ENCODE results near the gene SDR42E1. TPM values are rescaled to one million over a fixed set of nuclear protein-coding genes. Genes with fewer than 3 reads are reported as not detected.

Gene SDR42E1
- total RNA-seq, 1 donor from 2014 or later = 0.37 TPM

- Histone ChIP-seq H3K9me3 (ENCODE audit: low read depth) (no peaks in the 10 kb centered on the region), H2AFZ (replicated peaks) (no peak overlapping the region), H3K4me3 (no peak overlapping the region), H3K4me1 (no peaks in the 10 kb centered on the region), H3K27me3 (no peaks in the 10 kb centered on the region), H3F3A (ENCODE audit: low read depth) (no peaks in the 10 kb centered on the region), H3K79me2 (ENCODE audit: low read depth) (no peaks in the 10 kb centered on the region), H4K20me1 (ENCODE audit: low read depth) (no peaks in the 10 kb centered on the region), H3K27ac (no peak overlapping the region), H3K36me3 (no peaks in the 10 kb centered on the region), H3K9ac (no peak overlapping the region), H3K4me2 (no peak overlapping the region)
- Mint-ChIP-seq H3K27ac (no peak overlapping the region), H3K4me1 (no peaks in the 10 kb centered on the region), H3K27me3 (ENCODE audit: insufficient read depth, low read depth) (no peaks in the 10 kb centered on the region), H3K36me3 (no peaks in the 10 kb centered on the region), H3K9me3 (peaks cover 16% of the 10 kb centered on the region), H3K4me3 (no peak overlapping the region)
- TF ChIP-seq EZH2 (IDR thresholded peaks at IDR 0.05) (no peak), EZH2phosphoT487 (IDR thresholded peaks at IDR 0.05) (no peak)
- TF ChIP-seq, protein P1, sequence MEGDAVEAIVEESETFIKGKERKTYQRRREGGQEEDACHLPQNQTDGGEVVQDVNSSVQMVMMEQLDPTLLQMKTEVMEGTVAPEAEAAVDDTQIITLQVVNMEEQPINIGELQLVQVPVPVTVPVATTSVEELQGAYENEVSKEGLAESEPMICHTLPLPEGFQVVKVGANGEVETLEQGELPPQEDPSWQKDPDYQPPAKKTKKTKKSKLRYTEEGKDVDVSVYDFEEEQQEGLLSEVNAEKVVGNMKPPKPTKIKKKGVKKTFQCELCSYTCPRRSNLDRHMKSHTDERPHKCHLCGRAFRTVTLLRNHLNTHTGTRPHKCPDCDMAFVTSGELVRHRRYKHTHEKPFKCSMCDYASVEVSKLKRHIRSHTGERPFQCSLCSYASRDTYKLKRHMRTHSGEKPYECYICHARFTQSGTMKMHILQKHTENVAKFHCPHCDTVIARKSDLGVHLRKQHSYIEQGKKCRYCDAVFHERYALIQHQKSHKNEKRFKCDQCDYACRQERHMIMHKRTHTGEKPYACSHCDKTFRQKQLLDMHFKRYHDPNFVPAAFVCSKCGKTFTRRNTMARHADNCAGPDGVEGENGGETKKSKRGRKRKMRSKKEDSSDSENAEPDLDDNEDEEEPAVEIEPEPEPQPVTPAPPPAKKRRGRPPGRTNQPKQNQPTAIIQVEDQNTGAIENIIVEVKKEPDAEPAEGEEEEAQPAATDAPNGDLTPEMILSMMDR (IDR thresholded peaks at IDR 0.05) = no peak
- DNase-seq (ENCODE audit: low spot score) = no peak
These were observed 13.6 kb upstream of the SDR42E1 start for GRCh38 chr16:82024883-82025282.

DNA sequence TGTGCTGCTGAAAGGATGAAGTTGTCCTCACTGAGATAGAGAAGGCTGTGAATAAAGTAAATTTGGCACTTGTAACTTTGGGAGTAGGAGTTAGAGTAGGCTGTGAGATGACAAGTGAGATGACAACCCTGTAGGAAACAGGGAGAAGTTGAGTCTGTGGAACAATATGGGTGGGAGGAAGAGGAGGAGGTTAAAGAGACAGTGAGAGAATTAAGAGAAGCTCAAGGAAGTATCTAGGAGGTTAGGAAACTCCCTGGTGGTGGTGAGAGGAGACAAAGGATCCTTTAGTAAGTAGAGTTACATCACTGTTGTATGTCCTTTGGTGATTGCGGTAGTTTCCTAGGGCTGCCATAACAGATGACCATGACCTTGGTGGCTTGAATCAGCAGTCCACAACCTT, 13.0 kb upstream of the SDR42E1 start:
- H3K4me1 ChIP-seq = no peaks in the 10 kb centered on the region
- TF ChIP-seq EZH2 (IDR thresholded peaks at IDR 0.05) = no peak
- no peak for TF ChIP-seq EZH2phosphoT487 (IDR thresholded peaks at IDR 0.05)
- TF ChIP-seq, protein P1 (IDR thresholded peaks at IDR 0.05) = no peak
- no peak overlapping the region for H3K27ac ChIP-seq
- H3K4me2 ChIP-seq = no peak overlapping the region
- H3K9ac ChIP-seq = no peak overlapping the region
- H3K4me3 Mint-ChIP-seq = no peak overlapping the region
- no peaks in the 10 kb centered on the region for H3K79me2 ChIP-seq (ENCODE audit: low read depth)
- no peak for DNase-seq (ENCODE audit: low spot score)
- H4K20me1 ChIP-seq (ENCODE audit: low read depth) = no peaks in the 10 kb centered on the region
- H3K9me3 Mint-ChIP-seq = peaks cover 16% of the 10 kb centered on the region
- H3K9me3 ChIP-seq (ENCODE audit: low read depth) = no peaks in the 10 kb centered on the region
- no peaks in the 10 kb centered on the region for H3K4me1 Mint-ChIP-seq
- no peaks in the 10 kb centered on the region for H3K36me3 Mint-ChIP-seq
- no peak overlapping the region for H3K4me3 ChIP-seq
- H3K27ac Mint-ChIP-seq = no peak overlapping the region
- H3K27me3 Mint-ChIP-seq (ENCODE audit: insufficient read depth, low read depth) = no peaks in the 10 kb centered on the region
- H3K36me3 ChIP-seq = no peaks in the 10 kb centered on the region
- H3F3A ChIP-seq (ENCODE audit: low read depth) = no peaks in the 10 kb centered on the region
- no peak overlapping the region for H2AFZ ChIP-seq (replicated peaks)
- H3K27me3 ChIP-seq = no peaks in the 10 kb centered on the region

GRCh38 chr16:82023206-82023605, 11.9 kb upstream of the SDR42E1 start:
- Mint-ChIP-seq H3K9me3 (peaks cover 16% of the 10 kb centered on the region), H3K4me1 (no peaks in the 10 kb centered on the region), H3K27me3 (ENCODE audit: insufficient read depth, low read depth) (peaks cover 2% of the 10 kb centered on the region), H3K4me3 (no peak overlapping the region), H3K27ac (no peak overlapping the region), H3K36me3 (no peaks in the 10 kb centered on the region)
- Histone ChIP-seq H3K27me3 (no peaks in the 10 kb centered on the region), H3K36me3 (no peaks in the 10 kb centered on the region), H3K4me2 (no peak overlapping the region), H3K79me2 (ENCODE audit: low read depth) (no peaks in the 10 kb centered on the region), H3K9ac (no peak overlapping the region), H4K20me1 (ENCODE audit: low read depth) (no peaks in the 10 kb centered on the region), H3K27ac (no peak overlapping the region), H3F3A (ENCODE audit: low read depth) (no peaks in the 10 kb centered on the region), H3K4me3 (no peak overlapping the region), H3K9me3 (ENCODE audit: low read depth) (no peaks in the 10 kb centered on the region), H2AFZ (replicated peaks) (no peak overlapping the region), H3K4me1 (no peaks in the 10 kb centered on the region)
- no peak for TF ChIP-seq EZH2 (IDR thresholded peaks at IDR 0.05)
- TF ChIP-seq, protein P1 (IDR thresholded peaks at IDR 0.05) = no peak
- no peak for TF ChIP-seq EZH2phosphoT487 (IDR thresholded peaks at IDR 0.05)
- no peak for DNase-seq (ENCODE audit: low spot score)
